Measurements from ENCODE around the gene SLC7A1.

Gene SLC7A1

DNA sequence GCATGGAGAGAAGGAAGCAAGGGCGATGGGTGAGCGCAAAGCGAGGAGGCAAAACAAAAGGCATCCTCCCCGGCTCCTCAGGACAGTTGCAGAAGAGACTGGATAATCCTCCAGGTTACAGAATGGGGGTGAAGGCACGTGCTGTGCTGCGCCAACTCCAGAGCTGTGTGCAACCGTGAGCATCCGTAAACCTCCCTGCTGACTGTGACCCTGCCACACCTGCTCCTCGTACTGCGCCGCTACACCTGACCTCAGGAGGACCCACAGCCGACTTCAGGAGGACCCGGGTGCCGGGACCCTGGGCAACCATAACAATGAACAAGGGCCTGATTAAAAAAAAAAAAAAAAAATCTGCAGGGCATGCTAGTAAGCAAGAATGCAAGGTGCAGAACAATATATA is 68.7 kb downstream of the SLC7A1 start:
- no peak for DNase-seq

DNA sequence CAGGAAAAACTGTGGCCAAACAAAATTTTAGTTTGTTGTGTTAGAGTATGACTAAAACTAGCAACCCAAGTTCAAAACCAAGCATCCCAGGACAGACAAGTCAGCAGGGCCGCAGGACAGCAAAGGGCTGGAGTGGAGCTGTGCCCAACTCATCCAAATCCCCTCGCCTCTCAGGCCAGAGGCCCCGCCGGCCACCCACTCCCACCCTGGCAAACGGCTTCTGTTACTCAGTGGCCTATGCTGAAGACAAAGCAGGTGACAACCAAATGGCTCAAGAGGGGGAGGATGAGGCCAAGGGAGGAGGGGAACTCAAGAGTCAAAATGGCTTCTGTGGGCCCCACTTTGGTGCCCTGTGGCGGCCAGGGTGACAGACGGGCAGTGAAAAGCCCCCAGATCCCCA is 69.7 kb downstream of the SLC7A1 start:
- no peak for DNase-seq

DNA sequence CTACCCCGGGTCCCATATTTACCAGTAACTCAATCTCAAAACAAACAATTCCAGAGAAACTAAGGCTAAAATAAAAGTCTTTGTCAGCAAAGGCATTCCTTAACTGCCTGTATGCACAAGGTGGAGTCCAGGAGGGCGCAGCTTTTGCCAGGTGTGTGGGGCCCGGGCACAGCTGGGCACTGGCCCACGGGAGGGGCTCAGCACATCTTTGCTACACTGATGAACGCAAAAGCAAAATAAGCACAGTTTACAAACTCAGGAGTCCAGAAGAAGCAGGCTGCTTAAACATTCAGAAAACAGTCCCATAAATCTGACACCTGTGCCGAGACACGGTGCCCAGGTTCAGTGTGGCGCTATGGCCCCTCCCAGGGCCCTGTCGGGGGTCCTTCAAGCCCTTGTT is 70.8 kb downstream of the SLC7A1 start:
- no peak for DNase-seq

DNA sequence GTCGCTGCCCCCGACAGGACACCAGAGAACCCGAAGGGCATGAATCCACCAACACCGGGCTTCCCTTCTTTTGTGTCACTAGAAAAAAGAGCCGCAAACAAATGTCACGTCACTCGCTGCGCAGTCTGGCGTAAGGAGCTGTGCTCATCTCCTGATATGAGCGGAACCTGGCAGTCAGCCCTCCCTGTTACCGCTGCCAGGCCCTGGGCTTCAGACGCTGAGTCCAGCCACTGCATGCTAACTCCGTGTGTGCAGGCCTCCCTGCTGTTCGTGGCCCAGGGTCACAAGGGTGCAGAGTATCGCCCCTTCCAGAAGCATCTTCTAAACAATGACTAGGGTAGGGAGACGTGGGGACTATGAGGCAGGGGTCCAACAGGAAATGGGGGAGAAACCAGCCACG is 71.3 kb downstream of the SLC7A1 start:
- no peak for DNase-seq

DNA sequence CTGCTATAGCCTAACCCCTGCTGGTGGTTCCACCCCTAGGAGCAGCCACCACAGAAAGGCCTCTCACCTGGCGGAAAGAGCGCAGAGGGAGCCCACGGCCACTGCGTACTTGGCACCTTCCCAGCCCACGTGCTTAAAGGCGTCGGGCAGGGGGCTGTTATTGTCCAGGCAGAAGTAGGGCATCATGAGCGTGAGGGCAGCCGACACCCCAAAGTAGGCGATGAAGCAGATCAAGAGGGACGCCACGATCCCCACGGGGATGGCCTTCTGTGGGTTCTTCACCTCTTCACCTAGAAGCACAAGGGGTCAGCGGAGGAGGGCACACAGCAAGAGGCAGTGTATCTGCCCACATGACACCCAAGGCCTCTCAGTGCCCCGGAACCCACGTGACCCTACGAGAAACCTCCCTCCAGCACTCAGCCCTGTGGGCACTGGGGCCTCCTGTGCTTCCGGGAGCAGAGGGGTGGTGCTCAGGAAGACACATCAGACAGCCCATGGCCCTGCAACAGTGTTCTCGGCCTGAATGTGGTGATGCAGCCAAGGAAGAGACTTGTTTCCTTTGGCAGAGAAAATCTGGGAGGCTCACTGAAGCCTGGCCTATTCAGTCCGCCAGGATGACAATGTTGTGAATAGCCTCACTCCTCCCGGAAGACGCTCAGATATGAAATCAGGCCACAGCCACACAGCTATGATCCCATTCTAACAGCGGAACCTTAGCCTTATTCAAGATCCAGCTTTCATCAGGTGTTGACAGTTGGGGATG is 72.1 kb downstream of the SLC7A1 start:
- no peak for DNase-seq

DNA sequence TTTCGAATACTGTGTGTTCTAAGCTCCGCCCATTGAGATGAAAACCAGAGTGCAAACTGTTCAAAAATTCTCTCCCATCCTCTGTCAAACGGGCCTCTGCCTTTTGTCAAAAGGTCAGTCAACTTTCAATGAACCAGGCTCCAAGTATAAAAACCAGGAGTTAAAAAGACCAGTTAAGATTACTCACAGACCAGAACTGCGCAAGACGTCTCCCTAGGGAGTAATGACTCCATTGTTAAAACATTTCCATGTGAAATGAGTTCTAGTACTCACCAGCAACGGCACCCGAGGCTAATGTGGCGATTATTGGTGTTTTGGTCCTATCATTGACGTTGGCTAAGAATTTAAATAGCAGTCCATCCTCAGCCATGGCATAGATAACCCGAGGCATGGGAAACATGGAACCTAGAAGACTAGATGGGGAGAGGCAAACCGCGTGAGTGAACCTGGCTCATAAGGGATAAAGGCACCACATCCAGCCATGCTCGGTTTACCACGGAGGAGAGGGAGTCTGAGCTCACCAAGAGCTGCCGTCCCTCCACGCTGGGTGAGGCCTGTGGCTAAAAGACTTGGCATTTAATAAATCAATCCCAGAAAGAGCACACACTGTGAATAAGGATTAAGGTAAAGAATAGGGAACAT is 73.3 kb downstream of the SLC7A1 start:
- DNase-seq, result no peak

DNA sequence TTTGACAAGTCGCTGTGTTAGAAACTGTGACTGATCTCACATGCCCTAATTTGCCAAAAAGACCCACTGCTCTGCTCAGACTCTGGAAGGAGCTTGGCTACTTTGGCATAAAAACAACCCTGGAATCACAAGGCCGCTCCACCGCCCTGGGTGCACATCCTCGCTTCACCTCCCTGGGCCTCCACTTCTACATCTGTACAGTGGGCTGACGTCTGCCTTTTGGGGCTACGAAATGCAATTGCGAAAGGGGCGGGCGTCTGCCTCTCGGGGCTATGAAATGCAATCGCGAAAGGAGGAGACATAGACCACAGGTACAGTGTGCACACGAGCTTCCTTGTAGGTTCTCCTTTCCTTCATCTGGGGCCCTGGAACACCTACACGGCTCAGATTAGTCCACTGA is 74.2 kb downstream of the SLC7A1 start:
- no peak for DNase-seq

DNA sequence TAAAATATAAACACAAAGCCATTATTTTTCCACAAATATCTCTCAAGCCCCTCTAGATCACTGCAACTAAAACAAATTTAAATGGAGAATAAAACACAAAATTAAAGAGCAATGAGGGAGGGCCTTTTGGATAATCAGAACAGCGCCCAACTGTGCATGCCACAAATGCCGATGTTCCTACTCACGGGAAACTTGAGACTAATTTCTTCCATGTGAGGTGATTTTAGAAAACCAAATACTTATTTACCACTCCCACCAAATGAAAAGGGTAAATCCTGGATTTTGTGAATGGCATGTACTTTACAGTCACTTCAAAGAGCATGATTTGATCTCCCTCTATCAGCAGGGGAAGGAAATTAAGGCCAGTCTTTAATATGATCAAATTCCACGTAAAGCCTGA is 74.8 kb downstream of the SLC7A1 start:
- DNase-seq, result no peak

DNA sequence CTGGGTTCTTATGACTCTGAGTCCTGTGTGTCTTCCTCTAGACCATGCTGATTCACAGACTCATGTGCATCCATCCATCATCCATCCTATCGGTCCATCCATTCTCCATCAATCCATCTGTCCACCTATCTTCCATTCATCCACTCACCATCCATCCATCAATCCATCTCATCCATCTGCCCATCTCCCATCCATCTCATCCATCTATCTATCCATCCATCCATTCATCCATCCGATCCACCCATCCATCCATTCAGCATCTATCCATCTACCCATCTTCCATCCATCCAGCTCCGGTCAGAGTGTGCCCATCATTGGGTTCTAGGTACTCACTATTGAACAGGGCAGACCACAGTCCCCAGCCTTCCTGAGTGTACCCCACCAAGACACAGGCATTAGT is 75.6 kb downstream of the SLC7A1 start:
- no peak for DNase-seq

DNA sequence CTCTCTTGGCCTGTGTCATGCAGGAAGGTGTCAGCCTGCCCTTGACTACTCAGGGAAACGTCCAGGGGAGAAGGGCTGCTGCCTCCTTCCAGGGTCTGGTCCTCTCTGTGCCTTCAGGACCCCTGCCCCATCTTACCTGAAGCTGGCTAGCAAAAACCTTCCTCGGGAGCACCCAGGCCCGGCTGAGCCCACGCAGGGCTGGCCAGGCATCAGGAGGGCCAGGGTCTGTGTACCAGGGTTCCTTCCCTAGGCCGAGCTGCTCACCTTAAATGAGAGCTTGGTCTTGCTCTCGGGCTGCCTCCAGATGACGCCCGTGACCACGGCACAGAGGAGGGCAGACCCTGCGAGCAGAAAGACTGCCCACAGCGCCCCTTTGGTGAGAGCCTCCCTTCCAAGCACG is 78.6 kb downstream of the SLC7A1 start:
- no peak for DNase-seq

DNA sequence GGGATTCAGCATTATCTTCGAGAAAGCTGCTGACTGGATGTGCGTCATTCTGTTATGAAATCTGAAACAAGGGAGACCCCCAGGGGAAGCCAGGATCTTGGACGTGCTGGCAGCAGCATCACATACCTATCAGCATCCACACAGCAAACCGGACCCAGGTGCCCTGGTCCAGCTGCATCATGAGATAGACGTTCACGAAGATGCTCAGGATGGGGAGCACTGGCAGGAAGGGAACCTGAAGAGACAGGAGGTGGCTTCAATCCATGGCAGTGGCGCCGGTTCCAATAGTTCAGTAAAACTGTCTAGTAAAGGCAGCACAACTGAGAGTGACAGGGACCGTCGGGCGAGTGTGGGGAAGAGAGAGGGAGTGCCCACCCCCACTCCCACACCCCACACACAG is 79.5 kb downstream of the SLC7A1 start:
- DNase-seq, result no peak

DNA sequence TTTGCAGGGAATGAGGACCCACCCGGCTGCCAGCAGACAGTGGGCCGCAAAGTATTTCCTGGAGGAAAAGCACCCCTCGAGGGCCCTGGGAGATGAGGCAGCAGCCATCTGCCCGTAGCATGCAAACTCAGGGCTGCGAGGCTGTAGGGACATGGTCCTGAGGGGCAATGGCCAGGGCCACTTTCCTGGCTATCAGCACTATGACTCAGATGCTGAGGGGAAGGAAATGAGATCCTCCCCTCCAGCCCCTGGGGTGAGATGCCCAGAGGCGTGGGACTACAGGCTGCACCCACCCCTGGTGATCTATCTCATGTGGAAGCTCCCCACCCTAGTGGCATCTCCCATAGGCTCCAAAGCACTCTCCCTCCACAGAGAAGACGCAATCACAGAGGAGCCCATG is 80.1 kb downstream of the SLC7A1 start:
- DNase-seq, result no peak

DNA sequence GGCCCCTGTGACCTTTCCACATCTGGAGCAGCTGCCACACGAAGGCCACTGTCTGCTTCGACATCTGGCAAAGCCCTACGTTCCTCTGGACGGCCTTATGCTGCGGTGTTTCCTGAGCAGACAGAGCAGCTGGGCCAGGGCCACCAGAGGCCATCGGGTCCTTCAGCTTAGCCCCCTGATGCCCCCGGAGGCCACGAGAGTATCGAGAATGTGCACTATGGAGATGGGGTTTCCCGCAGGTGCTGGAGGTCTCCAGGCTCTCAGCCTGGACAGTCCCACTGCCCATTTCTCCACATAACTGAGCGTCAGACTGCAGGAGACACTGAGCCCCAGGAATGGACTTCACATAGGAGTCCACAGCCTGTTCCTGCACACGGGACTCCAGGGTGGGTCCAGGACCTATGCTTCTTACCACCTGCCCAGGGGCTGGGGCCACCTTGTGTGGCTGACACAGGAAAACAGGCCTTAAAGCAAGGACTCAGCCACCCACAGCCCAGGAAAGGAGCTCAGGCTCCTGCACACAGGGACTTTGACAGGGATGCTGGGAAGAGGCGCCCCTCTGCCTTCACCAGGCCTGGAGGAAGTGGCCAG is 80.7 kb downstream of the SLC7A1 start:
- no peak for DNase-seq

DNA sequence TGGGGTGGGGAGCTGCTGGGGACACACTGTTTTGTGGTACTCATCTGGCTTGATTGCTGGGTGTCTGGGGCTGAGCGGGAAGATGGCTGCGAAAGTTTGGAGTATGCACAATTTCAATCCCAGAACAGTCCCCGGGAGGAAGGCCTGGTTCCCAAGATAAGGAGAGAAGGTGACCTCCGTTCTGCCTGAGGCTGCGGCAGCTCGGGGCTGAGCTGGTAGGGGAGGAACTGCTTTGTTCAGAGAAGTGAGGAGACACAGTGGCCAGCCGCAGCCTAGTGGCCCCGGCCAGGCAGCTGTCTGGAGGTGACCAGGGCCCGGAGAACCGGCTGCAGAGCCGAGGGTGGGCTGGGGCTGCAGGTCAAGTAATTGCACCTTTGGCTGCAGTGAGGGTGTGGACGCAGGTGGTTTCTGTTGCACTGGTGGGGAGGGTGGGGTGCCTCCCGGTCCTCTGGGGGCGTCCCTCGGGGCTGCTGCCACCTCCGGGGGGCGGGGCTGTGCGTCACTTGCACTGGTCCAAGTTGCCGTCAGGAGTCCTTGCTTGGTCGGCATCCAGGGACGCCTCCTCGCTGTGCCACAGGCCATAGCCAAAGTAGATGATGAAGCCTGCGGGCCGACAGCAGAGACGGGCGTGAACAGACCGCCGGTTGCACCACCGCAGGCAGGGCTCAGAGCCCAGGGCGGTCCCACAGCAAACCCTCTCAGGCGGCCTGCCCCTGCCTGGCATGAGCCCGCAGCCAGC is 81.3 kb downstream of the SLC7A1 start:
- DNase-seq, result no peak

DNA sequence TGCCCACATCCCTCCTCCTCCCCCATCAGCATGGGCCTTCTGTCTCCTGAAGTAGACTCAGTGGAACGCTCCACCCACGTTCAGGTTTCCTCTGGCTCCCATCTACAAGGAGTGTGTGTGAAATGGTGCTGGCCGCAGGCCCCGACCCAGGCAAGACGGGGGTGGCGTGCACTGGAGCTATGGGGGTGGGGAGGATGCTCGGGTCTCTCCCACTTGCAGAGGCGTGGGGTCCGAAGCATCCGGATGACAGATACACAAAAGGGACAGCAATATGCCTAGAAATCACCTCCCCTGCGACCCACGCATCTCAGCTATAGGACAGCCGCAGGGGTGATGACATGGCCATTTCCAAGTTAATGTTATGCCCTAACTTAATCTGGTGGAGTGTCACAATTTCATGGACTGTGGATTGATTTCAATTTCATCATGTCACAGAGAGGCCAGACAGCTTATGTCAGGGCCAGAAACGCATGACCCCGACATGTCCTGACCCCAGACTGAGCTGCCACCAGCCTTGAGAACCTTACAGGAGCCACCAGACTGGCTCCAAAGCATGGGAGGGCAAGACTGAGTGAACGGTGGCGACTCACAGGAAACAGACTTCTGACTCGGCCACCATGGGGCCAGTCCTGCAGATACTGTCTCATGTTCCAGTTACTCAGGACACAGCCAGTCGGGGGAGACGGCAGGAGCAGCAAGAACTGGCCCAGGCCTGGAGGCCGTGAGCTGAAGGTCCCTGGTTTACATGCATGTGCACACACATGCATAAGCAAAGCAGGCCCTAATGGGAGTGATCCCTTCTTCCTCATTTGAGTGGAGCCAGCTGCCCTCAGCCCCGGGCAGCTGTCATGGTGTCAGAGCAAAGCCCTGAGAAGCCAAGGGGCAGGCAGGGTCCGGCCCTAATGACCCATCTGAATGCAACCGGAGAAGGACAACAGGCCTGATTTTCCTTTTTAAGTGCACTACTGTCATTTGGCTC is 82.2 kb downstream of the SLC7A1 start:
- DNase-seq, result no peak

DNA sequence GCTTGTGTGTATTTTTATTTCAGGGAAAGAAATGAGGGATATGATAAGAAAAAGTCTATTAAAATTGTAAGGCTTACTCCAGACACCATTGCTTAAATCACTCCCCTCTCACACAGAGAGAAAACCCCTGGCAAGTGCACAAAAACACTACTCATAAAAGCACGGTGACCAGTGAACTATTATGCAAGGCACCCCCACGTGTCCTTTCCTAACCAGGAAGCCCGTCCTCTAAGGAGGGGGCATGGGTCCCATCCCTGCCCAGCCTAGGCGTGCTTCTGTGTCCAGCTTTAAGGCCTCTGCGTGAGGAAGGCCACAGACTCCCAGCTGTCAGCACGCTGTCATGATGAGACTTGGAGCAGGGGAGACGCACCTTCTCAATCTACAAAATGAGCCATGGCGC is 83.5 kb downstream of the SLC7A1 start:
- no peak for DNase-seq

DNA sequence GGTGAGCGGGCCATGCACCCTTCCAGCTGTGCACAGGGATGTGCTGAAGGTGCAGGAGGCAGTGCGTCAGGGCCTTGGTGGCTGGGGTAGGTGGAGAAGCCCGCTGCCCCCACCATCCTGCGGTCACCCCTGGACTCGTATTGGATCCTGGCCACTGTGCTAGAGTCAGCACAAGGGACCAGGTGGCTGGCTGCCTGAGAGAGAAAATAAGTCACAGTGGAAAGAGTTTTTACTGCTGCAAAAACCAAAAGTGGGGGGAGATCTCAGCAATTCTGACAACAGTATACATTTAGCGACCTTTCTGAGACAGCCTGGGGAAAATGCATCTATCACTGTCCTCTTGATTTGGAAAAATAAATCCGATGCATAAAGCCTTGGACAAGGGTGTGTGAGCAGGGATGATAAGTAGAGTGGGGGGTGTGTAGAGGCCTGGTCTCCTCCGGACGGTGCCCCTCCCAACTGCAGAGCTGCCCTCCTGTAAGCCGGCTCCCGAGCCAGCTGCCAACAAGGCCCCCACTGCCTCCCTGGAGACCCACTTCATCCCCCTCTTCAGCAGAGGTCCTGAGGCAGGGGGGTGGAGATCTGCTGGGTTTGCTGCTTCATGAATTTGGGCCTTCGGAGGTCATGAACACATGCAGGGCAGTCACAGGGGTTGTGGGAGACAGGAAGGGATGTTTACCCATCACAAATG is 84.2 kb downstream of the SLC7A1 start:
- no peak for DNase-seq

DNA sequence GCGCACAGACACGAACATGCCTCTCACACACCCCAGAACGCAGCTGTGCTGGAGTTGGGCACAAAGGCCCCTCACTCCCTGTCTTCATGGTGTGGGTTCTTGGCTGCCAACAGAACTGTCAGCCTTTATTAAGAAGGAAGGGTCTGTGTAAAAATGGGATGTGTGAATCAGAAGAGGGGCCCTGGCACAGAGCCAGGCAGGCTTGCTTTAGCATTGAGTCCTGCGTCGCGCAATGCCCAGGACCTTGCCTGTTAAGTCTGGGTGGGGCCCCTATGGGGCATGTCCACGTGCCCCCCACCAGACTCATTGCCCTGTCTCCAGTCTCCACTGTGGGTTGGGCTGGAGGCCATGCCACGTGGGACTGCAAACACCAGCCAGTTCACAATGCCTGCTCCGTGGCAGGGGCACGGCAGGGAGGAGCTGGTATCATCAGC is 84.8 kb downstream of the SLC7A1 start:
- no peak for DNase-seq

DNA sequence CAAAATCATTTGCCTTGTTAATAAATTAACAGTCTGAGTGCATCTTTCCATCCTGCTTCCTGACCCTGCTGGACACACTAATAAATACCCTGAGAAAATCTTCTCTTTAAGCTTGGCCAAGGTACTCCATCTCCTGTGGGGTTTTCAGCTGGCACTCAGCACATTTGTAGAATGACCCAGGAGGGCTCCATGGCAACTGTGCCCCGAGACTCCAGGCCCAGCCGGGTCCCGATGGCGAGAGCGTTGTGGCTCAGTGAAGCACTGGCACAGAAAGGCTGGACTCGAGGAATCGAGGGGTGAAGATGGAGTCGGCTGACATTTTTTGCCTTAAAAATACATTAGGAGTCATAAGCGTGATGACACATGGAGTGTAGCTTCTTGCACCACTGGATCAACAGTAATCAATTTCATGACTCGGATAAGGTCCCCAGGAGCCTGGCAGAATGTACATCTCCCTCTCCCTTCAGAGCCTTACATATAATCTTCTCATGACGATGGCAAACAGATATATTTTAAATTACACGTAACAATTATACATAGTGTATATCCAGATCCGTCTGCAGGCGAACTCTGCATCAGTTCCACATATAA is 85.4 kb downstream of the SLC7A1 start:
- no peak for DNase-seq

DNA sequence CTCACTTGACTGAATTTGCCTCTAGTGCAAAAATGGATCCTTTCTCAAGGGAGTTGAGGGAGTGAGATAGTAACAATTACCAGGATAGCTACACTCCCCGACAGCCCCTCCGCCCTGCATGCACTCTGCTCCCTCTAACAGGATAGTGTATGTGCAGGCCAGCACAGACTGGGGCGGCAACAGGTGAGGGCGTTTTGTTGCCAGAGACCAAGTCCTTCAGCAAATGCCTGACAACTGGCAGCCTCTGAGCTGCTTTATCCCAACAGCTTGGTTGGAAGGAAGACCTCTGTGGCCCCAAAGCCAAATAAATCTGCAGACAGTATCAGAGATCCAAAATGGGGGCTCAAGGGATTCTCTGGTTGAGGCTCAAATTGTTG is 86.6 kb downstream of the SLC7A1 start:
- no peak for DNase-seq

DNA sequence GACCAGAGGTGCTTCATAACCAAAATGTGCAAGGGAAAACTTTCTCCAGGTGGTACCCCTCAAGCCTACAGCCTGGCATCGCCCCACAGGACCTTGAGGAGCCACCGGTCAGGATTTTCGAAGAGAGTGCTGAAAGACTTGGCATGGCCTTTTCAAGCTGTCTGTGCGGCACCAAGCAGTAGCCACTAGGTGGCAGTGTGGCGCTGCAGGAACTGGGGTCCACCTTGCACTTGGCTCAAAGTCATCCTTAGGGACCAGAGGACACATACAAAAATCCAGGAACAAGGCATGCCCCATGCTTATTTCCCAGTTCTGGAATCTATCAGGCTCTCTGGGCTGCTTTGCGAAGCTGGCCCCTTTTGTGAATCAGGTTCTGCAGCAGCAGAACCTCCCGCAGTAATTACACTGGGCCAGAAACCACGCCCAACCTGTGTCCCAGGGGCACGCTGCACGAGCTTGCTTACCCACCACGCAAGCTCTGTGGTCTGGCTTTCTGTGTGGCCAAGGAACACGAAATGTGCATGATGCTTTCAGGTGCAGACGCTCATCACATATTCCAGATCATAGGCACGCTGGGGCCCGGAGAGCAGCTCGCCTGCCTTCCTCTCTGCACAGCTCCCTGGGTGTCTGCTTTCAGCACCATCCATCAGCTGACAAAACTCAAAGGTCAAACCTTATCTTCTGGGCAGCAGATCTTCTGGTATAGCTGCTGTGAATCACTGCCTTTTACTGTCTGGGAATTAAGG is 87.2 kb downstream of the SLC7A1 start:
- no peak for DNase-seq

Measured in NCI-H446 treated with DMSO at 0.1 percent for 48 hours (cell line).